Activated T-helper 1 cell treated with Interleukin-2 at 50 U/mL for 16 hours (primary cell): Measurements from ENCODE around the gene SLC37A1.

Source experiments
- DNase-seq: peaks from one replicate; pipeline ENCODE4 v3.0.0-alpha.2; 2020; ENCODE audit warnings: low read depth

Gene SLC37A1

GRCh38 chr21:42507418-42507817, 6.2 kb upstream of the SLC37A1 start:
- DNase-seq: no peak

DNA sequence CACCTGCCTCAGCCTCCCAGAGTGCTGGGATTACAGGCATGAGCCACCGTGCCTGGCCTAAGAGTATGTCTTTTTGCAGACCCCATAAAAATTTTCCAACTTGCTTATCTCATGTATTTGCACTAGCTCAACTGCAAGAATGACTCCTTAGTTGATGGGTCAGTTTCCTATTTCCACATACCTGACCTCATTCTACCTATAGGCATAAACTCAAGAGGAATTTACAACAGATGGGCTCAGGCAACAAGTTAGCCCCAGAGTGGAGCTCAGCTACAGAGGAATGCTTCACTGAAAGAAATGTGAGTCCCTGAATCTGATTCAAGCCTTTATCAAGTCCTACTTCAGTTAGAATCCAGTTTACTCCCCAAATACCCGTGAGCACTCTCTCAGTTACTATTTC, 5.3 kb upstream of the SLC37A1 start:
- no peak for DNase-seq

GRCh38 chr21:42509244-42509643, 4.4 kb upstream of the SLC37A1 start:
- DNase-seq: no peak

DNA sequence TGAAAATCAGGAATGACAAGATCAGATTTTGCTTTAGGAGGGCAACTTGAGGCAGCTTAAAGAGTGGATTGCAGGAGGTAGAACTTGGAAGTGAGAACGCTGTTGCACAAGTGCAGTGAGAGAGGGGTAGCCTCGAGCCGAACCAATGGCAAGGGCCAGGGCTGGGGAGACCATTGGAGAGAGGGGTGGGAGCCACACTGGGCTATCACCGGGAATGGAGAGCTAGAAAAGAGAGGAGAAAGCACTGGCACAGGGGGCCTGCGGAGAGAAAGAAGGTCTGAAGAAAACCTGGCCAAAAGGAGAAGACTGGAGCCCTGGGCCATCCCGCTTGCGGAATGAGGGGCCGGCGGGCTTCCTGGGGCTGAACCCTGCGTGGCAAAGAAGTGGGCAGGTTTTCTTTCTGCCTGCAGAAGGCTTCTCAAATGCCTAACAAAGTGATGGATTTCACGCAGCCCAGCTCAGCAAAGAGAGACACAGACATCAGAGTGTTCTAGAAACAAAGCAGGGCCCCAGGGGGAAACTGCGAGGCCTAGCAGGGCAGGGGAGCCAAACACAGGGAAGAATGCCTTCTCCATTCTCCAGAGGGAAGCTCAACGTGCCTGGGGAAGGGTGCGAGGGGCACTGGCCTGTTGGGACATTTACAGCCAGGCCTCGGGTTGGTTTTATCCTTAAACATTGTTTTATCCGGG, 1.2 kb upstream of the SLC37A1 start:
- DNase-seq: no peak

DNA sequence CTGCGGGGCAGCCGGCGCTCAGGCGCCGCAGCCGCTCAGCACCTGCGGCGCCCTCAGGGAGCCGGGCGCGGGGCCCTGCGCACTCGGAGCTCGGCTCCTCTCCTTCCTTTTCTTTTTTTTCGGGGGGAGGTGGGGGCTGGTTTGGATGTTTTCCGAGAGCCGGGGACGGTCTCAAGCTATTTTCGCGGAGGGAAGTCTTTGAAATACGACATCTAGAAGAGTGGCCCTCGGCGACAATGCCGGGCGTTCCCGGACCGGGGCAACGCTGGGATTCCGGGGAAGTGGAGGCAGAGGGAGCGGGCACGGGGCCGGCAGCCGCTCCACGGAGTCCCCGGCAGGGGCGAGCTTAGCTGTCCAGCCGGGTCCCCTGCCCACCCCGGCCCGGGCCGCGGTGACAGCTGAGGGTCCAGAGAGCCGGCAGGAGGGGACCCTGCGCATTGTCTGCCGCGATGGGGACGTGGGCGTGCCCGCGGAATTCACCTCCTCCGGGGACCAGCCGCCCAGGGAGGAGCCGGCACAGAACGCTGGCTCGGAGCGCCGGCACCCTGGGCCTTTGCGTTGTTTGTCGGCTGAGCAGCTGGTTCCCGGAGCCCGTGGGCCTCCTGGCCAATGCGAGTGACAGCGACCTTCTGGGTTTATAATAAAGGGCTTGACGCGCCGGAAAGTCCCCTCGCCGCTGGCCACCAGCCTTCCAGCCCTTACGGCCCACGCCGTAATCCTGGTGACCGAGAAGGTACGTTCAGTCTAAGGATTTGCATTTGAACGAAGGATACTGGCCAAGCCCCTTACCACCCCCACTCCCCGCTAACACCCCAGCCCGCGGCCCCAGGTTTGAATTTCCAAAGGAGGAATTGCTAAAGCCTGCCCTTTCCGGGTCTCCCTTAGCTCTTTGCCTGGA, 582 bp downstream of the SLC37A1 start:
- DNase-seq: peak; percentile 36

DNA sequence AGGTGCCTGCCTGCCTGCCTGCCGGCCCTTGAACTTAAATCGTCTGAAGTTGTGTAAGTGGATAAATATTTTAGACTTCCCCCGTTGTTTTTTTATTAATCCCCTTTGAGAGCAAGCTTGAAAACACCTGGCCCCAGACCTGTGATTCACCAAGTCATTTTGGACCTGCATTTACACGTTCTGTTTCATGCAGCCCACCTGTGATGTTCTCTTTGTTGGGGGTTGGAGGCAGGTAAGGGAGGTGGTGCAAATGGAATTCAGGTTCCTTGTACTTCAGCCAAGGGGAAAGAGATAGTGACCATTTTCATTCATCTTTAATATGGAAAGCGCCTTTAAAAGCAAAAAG, 1.2 kb downstream of the SLC37A1 start:
- no peak for DNase-seq

DNA sequence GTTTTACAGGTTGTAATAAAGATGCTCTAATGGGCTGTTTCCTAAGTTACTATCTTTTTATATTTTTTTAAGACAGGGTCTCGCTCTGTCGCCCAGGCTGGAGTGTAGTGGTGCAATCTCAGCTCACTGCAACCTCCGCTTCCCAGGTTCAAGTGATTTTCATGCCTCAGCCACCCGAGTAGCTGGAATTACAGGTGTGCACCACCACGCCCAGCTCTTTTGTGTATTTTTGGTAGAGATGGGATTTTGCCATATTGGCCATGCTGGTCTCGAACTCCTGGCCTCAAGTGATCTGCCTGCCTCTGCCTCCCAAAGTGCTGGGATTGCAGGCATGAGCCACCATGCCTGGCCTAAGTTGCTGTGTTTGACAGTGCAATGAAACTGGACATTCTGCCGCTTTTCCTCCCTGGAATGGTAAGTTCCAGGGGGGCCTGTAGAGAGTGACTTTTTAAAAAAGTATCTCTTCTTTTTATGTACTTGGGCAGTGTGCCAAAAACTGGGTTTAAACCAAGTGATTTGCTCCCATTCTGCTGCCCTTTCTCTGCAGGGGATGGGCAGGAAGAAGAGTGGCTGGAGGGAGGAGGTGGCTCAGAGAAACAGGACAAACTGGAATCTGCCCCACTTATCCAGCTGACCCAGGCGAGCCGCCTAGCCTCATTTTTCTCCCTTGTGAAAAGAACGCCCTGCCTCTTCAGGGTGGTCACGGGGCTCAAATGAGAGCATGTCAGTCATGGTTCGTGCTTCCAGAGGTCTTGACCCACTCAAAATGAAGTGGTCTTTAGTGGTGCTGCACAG, 2.3 kb downstream of the SLC37A1 start:
- DNase-seq: no peak

GRCh38 chr21:42518215-42518614, 4.6 kb downstream of the SLC37A1 start:
- no peak for DNase-seq

GRCh38 chr21:42518626-42519025, 5.0 kb downstream of the SLC37A1 start:
- DNase-seq: no peak

GRCh38 chr21:42520628-42521253, 7.1 kb downstream of the SLC37A1 start:
- DNase-seq: no peak

DNA sequence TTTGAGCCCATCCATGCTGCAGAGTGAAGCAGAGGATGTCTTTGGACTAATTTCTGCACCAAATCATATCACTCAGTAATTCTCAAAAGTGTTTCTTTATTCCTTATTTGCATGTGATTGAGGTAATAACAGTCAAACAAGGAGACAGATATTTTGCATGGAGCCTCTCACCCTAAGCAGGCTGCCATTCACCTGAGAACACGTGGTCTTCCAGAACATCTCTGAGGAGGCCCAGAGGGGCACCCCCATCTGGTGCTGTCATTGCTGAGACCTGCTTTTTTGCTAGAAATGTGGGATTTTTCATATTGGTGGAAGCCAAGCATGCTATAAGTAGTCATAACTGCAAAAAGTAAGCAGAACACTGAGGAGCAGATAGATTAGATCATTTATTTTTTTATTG, 7.7 kb downstream of the SLC37A1 start:
- DNase-seq: no peak

DNA sequence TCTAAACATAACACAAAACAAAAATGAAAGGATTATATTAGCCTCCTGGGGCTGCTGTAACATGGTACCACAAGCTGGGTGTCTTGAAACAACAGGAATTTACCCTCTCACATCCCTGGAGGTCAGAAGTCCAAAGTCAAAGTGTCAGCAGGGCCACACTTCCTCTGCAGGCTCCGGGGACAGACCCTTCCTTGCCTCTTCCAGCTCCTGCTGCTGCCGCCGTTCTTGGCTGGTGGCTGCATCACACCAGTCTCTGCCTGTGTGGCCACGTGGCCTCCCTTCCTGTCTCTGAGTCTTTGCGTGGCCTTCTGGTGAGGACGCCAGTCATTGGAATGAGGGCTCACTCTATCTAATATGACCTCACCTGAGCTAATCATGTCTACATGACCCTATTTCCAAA, 8.2 kb downstream of the SLC37A1 start:
- no peak for DNase-seq

- no peak for DNase-seq
Measured at GRCh38 chr21:42522271-42522670, 8.6 kb downstream of the SLC37A1 start.

GRCh38 chr21:42522771-42523170, 9.1 kb downstream of the SLC37A1 start:
- DNase-seq: no peak

- DNase-seq: no peak
Measured at GRCh38 chr21:42523211-42523610, 9.6 kb downstream of the SLC37A1 start.

DNA sequence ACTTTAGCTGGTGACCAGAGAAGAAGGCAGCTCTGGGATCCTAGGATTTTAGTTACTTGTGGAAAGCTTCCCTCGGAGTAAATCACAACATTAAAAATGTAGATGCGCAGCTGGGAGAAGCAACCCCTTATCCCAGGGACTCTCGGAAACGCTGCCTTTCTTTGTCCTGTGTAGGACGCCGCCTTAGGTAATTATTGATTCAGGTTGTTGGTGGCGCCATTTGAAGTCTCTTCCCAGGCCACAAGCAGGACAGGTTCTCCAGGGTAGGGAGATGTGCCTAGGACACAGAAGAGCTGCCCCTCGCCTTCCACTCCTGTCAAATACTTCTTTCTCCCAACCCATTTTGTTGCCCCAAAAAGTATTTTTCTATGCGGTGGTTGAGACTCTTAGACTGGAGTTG, 10.3 kb downstream of the SLC37A1 start:
- DNase-seq: no peak

DNA sequence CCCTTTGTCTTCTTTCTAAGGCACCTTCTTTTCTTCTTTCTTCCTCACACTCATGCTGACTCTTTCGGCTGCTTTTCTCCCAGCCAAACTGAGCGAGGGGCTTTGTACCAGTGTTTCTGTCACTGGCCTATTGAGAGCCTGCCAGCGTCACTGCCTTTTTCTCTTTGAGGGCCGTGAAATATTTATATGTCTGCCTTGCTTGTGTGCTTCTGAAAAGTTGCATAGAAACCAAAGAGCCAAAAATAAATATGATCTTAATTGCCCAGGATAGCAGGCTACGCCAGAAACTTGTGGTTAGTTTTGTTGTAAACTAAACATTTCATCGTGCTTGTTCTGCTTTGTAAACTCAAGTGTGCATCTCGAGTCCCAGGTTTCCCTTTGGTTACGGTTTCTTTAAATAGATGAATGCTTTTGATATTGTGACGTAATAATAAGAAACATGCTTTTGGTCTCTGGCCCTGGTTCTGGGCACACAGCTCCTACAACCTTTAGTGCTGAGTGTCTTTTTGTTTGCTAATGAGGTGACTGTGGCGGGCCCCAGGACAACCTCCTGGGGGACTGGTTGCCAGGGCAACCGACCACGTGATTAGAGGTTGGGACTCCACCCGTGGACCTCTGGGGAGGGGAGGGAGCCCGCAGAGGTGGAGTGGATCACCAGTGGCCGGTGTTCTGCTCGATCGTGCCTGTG, 10.8 kb downstream of the SLC37A1 start:
- no peak for DNase-seq

GRCh38 chr21:42525029-42525581, 11.5 kb downstream of the SLC37A1 start:
- DNase-seq: no peak

DNA sequence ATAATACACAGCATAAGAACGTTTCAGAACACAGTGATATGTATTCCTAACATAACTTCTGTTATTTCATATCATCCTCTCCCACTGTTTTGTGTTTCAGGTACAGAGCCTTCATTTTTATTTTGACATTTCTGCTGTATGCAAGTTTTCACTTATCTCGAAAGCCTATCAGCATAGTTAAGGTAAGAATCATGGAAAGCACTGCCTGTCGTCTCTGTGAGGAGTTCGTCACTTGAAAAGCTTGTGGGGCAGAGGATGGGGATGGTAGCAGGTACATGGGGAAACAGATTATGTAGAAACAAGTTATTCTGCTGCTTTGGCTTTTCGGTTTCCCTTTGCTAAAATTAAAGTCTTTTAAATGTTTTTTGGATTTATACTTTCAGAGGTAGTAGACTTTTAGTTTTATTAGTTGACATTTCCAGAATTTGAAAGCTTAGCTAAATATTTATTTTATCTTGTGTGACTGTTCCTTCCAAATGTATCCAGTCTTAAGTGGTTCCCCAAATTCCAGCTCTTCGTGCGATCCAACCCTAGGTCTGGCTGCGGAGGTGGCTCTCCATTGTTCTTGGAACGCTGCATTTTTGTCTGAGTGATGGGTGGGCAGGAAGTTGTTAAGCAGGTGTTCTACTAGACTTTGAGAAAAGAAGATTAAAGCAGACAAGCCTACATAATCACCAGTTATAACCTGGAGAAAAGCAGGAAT, 12.2 kb downstream of the SLC37A1 start:
- DNase-seq: no peak

GRCh38 chr21:42526379-42526727, 12.7 kb downstream of the SLC37A1 start:
- no peak for DNase-seq

- no peak for DNase-seq
Measured at GRCh38 chr21:42527127-42527488, 13.5 kb downstream of the SLC37A1 start.
